HG02571 (cell line): ENCODE measurements around the gene SYTL1.

Experiments
- ATAC-seq: cut with Tn5 transposase; IDR thresholded peaks from one replicate; pipeline ENCODE4 v1.9.1; 2021; ENCODE audit warnings: mild to moderate bottlenecking, moderate library complexity; ENCODE audit not compliant: unreplicated experiment

SYTL1 gene

DNA sequence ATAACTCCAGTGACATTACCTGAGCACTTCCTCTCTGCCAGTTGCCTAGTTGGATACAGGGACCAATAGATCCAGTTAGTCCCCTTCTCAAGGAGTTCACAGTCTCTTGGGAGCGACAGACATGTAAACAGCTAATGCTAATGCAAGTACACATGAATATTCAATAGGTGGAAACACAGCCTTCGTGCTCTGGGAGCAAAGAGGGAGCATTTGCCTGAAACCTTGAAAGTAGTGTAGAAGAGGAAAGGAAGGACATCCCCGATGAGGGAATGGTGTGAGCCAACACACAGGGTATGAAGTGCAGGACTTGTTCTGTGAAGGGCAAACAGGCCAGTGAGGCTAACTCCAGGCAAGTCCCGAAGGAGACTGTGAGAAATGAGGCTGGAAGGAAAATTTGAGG is 23.7 kb upstream of the SYTL1 start:
- ATAC-seq, result no peak

GRCh38 chr1:27318596-27318995 is 23.2 kb upstream of the SYTL1 start:
- no peak for ATAC-seq

DNA sequence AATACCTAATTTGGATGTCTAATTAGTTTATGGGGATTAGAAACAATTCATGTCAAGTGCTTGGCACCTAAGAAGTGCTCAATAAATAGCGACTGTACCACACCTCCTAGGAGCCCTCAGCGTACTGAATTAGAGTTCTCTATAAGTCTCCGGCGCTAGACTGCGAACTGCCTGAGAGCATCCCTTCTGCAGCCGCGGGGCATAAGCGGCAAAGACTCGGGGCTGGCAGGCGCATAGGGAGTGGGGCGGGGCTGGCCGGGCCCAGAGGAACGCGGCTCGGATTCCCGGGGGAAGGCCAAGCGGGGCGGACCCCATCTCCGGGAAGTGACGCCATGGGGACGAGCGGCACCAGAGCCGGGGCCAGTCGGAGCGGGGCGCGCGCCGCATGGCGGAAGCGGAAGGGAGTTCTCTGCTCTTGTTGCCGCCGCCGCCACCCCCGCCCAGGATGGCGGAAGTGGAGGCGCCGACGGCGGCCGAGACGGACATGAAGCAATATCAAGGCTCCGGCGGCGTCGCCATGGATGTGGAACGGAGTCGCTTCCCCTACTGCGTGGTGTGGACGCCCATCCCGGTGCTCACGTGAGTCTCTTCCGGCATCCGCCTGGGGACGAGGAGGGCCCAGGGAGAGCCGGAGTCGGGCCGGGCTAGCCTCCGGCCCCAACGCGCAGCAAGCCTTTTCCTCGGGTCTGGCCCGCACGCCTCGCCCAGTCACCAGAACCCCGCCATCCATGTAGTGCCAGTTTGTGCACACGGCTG is 19.8 kb upstream of the SYTL1 start, which contains the start of gene TMEM222:
Gene TMEM222, plus strand, starts transcription at position 351 of the 756 bp plus-strand sequence. Its CDS starts 35 bp downstream, at position 386.
- ATAC-seq, result peak; percentile 86

GRCh38 chr1:27322569-27323240 is 19.1 kb upstream of the SYTL1 start:
- no peak for ATAC-seq

DNA sequence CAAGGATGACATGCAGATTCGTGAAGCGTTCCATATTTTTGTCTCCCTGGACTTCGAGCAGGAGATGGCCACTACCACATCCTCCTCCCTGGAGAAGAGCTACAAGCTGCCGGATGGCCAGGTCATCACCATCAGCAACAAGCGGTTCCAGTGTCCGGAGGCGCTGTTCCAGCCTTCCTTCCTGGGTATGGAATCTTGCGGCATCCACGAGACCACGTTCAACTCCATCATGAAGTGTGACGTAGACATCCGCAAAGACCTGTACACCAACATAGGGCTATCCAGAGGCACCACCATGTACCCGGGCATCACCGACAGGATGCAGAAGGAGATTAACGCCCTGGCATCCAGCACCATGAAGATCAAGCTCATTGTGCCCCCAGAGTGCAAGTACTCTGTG is 16.5 kb upstream of the SYTL1 start:
- no peak for ATAC-seq

- ATAC-seq, result no peak
These were observed 13.9 kb upstream of the SYTL1 start for GRCh38 chr1:27327964-27328363.

DNA sequence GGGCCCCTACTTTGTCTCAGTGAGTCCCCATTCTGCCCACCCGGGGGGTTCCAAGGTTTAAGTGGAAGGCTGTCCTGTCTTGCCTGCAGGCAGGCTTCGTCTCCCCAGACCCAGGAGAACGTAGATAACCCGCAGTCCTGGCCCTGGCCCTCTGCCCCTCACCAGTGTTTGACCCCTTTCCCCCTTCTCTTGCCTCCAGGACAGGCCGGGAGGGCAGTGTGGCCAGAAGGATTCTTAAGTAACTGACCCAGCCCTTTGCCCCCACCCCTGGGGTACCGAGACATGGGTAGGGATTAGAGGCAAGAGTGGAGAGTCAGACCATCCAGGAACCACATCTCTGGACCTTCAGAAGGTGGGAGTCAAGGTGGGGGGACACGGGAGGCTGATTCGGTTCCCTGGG is 11.0 kb upstream of the SYTL1 start:
- ATAC-seq, result no peak

DNA sequence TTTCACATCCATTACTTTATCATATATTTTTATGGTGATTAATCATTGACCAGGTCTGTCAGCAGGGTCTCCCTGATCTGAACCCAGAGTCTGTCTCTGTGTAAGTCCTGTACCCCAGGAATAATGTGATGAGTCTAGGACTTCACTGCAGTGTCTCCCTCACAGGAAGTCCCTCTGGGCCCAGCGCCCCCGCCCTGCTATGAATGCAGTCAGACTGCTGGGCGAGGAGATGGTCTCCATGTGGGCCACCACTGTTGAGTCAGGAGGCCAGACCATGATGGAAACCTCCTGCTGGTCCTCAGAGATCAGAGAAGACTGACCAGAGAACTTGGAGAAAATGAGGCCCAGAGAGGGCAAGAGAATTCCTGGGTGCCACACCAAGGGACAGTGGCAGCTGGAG is 10.4 kb upstream of the SYTL1 start:
- ATAC-seq, result no peak

- ATAC-seq, result no peak
These were observed 9.9 kb upstream of the SYTL1 start for GRCh38 chr1:27331922-27332321.

GRCh38 chr1:27332536-27333281 is 9.1 kb upstream of the SYTL1 start:
- no peak for ATAC-seq

GRCh38 chr1:27333717-27334279 is 8.0 kb upstream of the SYTL1 start:
- ATAC-seq, result no peak

- no peak for ATAC-seq
These were observed 6.1 kb upstream of the SYTL1 start for GRCh38 chr1:27335506-27336422.

DNA sequence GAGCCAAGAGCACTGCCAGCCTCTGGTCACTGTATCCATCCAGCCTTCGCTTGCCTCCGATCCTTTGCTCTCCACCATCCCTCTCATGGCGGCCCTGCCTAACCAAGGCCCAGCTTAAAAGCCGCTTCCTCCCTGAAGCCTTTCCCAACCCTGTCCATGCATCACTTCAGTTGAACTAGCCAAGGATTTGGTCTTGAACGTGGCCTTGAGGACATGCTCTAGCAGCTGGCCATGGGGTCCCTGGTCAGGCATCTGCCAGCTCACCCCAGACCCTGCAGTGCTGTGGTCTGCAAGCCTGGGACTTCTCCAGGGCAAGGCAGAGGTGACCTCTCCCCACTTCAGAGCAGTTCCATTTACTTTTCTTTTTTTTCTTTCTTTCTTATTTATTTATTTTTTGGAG is 5.1 kb upstream of the SYTL1 start:
- no peak for ATAC-seq

GRCh38 chr1:27338751-27339150 is 3.1 kb upstream of the SYTL1 start:
- ATAC-seq, result no peak

GRCh38 chr1:27339213-27339612 is 2.6 kb upstream of the SYTL1 start:
- no peak for ATAC-seq

DNA sequence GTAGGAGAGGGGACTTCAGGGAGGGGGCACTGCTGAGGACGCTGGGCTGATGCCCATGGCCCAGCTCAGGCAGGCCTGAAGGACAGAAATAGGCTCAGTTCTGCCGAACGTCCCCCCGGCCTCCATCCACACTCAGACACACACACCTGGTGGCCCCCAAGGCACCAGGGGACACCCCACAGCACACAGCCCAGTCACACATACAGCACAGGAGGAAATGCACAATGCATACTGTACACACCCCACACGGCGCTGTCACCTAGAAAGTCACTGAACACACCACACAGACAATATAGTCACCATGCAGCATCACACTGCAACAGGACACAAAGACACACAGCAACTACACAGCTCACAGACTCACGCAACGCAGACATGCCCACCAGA is 562 bp downstream of the SYTL1 start:
- ATAC-seq, result no peak

DNA sequence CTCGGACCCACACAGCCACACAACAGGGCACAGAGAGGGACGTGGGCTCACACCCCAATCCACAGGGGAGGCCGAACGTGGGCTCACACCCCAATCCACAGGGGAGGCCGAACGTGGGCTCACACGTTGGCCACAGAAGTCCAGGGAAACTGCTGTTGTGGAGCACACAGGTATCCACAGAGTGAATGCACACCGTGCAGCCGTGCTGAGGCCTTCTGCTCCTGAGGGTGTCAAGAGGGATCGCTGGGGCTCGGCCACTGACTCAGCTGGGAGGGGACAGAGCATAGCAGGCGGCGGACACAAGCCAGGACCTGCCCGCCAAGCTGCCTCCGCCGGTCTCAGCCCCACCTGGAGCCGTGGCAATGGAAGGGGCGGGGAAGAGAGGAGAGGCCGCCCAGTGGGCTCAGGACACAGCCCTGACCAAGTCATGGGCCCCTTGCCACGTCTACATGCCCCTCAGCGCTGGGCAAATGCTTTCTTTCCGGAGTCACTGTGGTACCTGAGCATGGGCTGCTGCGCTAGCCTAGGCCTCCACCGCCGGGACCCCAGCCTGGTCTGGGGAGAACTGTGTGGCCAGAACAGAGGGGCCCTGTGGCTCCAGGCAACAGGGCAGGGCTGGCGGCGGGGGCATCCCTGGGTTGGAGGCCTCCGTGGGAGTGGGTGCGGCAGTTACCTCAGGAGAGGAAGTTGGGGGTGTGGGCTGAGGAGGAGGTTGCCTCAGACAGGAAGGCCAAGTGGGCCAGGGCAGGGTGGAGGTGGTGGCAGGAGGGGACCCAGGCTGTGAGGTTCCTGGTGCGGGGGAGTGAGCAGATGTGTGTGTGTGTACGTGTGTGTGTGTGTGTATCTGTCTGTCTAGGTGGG is 1.2 kb downstream of the SYTL1 start:
- no peak for ATAC-seq

- ATAC-seq, result no peak
These were observed 1.8 kb downstream of the SYTL1 start for GRCh38 chr1:27343639-27344025.

GRCh38 chr1:27345272-27345671 is 3.5 kb downstream of the SYTL1 start:
- ATAC-seq, result no peak

- ATAC-seq, result no peak
These were observed 4.5 kb downstream of the SYTL1 start for GRCh38 chr1:27346357-27346756.
